HFFc6 (cell line): ENCODE data around the gene AKR1C3. TPM values are rescaled to one million over a fixed set of nuclear protein-coding genes. Genes with fewer than 3 reads are reported as not detected.
"Not testable (repeated sequence)": the region's sequence is repeated elsewhere in the genome, so short reads cannot be mapped to it uniquely, and the experiment has no call there.

ENCODE experiments used
- DNase-seq: peaks from one replicate; pipeline ENCODE4 v3.0.0-alpha.2; 2018
- H3K27ac Mint-ChIP-seq: 2 replicates; pipeline ENCODE4 v1.8.0; 2020; ENCODE audit warnings: mild to moderate bottlenecking, mixed read lengths
- H3K27me3 Mint-ChIP-seq: 2 replicates; pipeline ENCODE4 v1.8.0; 2021; ENCODE audit warnings: mild to moderate bottlenecking, moderate library complexity, mixed read lengths; ENCODE audit not compliant: insufficient read depth
- H3K36me3 Mint-ChIP-seq: 2 replicates; pipeline ENCODE4 v1.8.0; 2021; ENCODE audit warnings: low read depth, mixed read lengths
- H3K4me1 Mint-ChIP-seq: 2 replicates; pipeline ENCODE4 v1.8.0; 2020; ENCODE audit warnings: low read depth, mixed read lengths
- H3K4me3 Mint-ChIP-seq: 2 replicates; pipeline ENCODE4 v1.8.0; 2020; ENCODE audit warnings: mild to moderate bottlenecking, moderate library complexity, mixed read lengths
- H3K9me3 Mint-ChIP-seq: 2 replicates; pipeline ENCODE4 v1.8.0; 2020; ENCODE audit warnings: mild to moderate bottlenecking, mixed read lengths
- total RNA-seq, 6 experiments: library from RNA; stranded (reverse); fragmentation: NEBNext Ultra II Directional; extraction: Animal tissue kit (Norgen Biotek cat#: 25700); gene quantifications; 2 replicates in 1 of 6; 3 replicates in 5 of 6; pipeline ENCODE4 v1.2.3, GENCODE V29; 2021
- TF ChIP-seq, protein P1 (sequence below): fragments of 200-600 bp; sonication (generic); IDR thresholded peaks from 2 replicates; pipeline ENCODE4 v1.5.0; 2021; ENCODE audit warnings: antibody characterized with exemption, mild to moderate bottlenecking

AKR1C3 gene
- total RNA-seq, 6 experiments from 2014 or later = 0.28 to 0.84 (median 0.59) TPM; not detected in 2

- Mint-ChIP-seq H3K36me3 (no peaks in the 10 kb centered on the region), H3K27ac (no peak overlapping the region), H3K9me3 (no peaks in the 10 kb centered on the region), H3K27me3 (peaks cover 7% of the 10 kb centered on the region), H3K4me1 (peaks cover 8% of the 10 kb centered on the region; the same call in 1 of the 2 replicates), H3K4me3 (no peak overlapping the region)
- no peak for DNase-seq
- TF ChIP-seq, protein P1, sequence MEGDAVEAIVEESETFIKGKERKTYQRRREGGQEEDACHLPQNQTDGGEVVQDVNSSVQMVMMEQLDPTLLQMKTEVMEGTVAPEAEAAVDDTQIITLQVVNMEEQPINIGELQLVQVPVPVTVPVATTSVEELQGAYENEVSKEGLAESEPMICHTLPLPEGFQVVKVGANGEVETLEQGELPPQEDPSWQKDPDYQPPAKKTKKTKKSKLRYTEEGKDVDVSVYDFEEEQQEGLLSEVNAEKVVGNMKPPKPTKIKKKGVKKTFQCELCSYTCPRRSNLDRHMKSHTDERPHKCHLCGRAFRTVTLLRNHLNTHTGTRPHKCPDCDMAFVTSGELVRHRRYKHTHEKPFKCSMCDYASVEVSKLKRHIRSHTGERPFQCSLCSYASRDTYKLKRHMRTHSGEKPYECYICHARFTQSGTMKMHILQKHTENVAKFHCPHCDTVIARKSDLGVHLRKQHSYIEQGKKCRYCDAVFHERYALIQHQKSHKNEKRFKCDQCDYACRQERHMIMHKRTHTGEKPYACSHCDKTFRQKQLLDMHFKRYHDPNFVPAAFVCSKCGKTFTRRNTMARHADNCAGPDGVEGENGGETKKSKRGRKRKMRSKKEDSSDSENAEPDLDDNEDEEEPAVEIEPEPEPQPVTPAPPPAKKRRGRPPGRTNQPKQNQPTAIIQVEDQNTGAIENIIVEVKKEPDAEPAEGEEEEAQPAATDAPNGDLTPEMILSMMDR = no peak
These were observed 1.1 kb upstream of the AKR1C3 start for GRCh38 chr10:5092848-5093790.

GRCh38 chr10:5095687-5096086 is 1.5 kb downstream of the AKR1C3 start:
- no peak for DNase-seq
- H3K27me3 Mint-ChIP-seq = peaks cover 13% of the 10 kb centered on the region
- H3K4me1 Mint-ChIP-seq = no peaks in the 10 kb centered on the region; the same call in 1 of the 2 replicates
- TF ChIP-seq, protein P1 = no peak
- no peaks in the 10 kb centered on the region for H3K9me3 Mint-ChIP-seq
- H3K4me3 Mint-ChIP-seq = no peak overlapping the region
- H3K27ac Mint-ChIP-seq = no peak overlapping the region
- no peaks in the 10 kb centered on the region for H3K36me3 Mint-ChIP-seq

- Mint-ChIP-seq H3K27ac (no peak overlapping the region), H3K36me3 (no peaks in the 10 kb centered on the region), H3K4me3 (no peak overlapping the region), H3K9me3 (no peaks in the 10 kb centered on the region), H3K27me3 (peaks cover 10% of the 10 kb centered on the region), H3K4me1 (no peaks in the 10 kb centered on the region; the same call in 1 of the 2 replicates)
- TF ChIP-seq, protein P1 = no peak
- DNase-seq = no peak
These were observed 1.9 kb downstream of the AKR1C3 start for GRCh38 chr10:5096108-5096507.

DNA sequence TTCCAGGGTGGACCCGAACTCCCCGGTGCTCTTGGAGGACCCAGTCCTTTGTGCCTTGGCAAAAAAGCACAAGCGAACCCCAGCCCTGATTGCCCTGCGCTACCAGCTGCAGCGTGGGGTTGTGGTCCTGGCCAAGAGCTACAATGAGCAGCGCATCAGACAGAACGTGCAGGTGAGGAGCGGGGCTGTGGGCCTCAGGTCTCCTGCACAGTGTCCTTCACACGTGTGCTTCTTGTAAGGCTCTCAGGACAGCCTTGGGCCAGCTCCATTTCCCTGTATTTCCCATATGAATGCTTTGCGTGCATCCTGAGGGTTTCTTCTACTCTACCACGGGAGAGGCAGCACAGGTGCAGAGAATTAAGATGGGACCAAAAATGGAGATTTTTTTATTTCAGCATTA is 8.3 kb downstream of the AKR1C3 start:
- not testable (repeated sequence) for H3K27me3 Mint-ChIP-seq, H3K27ac Mint-ChIP-seq, H3K4me3 Mint-ChIP-seq, H3K9me3 Mint-ChIP-seq, H3K4me1 Mint-ChIP-seq, DNase-seq, H3K36me3 Mint-ChIP-seq

DNA sequence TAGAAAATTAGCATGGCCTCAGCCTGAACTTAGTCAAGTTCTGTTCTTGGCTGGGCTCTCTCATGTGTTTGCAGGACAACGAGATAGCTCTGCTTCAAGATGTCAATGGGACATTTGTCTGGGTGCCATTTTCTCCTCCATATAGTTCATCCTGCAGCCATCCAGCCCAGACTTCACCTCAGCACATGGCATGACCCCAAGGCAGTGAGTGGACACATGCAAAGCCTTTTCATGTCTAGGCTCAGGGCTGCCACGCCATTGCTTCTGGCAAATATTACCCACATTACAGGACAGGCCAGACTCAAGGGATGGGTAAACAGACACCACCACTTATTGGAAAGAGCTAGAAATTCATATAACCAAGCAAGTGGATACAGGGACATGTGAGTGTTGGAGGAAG is 9.3 kb downstream of the AKR1C3 start:
- Mint-ChIP-seq H3K9me3 (no peaks in the 10 kb centered on the region), H3K4me1 (no peaks in the 10 kb centered on the region), H3K27me3 (peaks cover 9% of the 10 kb centered on the region), H3K27ac (no peak overlapping the region), H3K36me3 (no peaks in the 10 kb centered on the region), H3K4me3 (no peak overlapping the region)
- DNase-seq = no peak
- TF ChIP-seq, protein P1 = no peak

GRCh38 chr10:5105626-5106025 is 11.4 kb downstream of the AKR1C3 start:
- Mint-ChIP-seq H3K36me3 (no peaks in the 10 kb centered on the region), H3K4me3 (no peak overlapping the region)
- DNase-seq = no peak

More at GRCh38 chr10:5105626-5106025, 11.4 kb downstream of the AKR1C3 start:
- Mint-ChIP-seq H3K4me1 (no peaks in the 10 kb centered on the region), H3K27me3 (peaks cover 5% of the 10 kb centered on the region), H3K27ac (no peak overlapping the region), H3K9me3 (no peaks in the 10 kb centered on the region)
- TF ChIP-seq, protein P1 = no peak
